NT2/D1 (cell line): ENCODE measurements around the gene COP1.

Experiments used
- SUZ12 ChIP-seq: IDR thresholded peaks from 2 replicates; pipeline ENCODE4 v1.6.1; 2011; ENCODE audit not compliant: insufficient read length, insufficient read depth; ENCODE audit errors: extremely low read depth
- ZNF274 ChIP-seq: IDR thresholded peaks from 2 replicates; pipeline ENCODE4 v1.6.1; 2011; ENCODE audit warnings: mild to moderate bottlenecking, low read depth, low read length

DNA sequence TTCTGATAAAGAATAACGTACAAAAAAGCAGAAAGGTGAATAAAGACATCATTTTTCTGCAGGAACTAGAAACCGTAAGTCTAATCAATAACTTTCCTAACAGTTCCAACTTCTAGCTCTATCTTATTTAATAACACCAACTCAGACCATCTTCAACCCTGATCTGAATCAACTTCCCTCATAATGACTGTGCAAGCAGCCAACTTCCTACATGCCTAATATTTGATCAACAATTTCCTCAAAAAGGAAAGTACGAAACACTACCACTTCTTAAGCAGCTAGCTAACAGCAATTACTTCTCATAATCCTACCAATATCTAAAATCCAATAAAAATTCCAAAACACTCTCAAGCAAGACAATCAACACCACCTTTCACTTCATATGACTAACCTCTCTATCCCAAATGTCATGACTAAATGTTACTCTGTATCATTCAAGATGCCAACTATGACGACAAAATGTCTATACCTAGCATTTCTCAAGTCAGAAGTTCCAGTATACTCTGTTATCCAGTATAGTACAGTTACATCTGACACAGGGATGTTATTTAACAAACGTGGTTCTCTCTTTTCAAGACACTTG, 1.7 kb downstream of the COP1 start:
- TF ChIP-seq ZNF274 (no peak), SUZ12 (no peak)
